GM21619 (cell line): ENCODE data around the gene HCLS1.
"Not testable (repeated sequence)": the region's sequence is repeated elsewhere in the genome, so short reads cannot be mapped to it uniquely, and the experiment has no call there.

Experiments
- ATAC-seq: cut with Tn5 transposase; IDR thresholded peaks from one replicate; pipeline ENCODE4 v1.9.1; 2021; ENCODE audit not compliant: unreplicated experiment

The HCLS1 gene

DNA sequence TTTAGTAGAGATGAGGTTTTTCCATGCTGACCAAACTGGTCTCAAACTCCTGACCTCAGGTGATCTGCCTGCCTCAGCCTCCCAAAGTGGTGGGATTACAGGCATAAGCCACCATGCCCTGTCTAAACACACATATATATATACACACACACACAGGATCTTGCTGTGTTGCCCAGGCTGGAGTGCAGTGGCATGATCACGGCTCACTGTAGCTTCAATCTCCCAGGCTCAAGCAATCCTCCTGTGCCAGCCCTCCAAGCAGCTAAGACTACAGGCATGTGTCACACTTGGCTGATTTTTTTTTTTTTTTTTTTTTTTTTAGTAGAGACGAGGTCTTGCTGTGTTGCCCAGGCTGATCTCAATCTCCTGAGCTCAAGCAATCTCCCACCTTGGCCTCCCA, 60.8 kb downstream of the HCLS1 start:
- not testable (repeated sequence) for ATAC-seq

DNA sequence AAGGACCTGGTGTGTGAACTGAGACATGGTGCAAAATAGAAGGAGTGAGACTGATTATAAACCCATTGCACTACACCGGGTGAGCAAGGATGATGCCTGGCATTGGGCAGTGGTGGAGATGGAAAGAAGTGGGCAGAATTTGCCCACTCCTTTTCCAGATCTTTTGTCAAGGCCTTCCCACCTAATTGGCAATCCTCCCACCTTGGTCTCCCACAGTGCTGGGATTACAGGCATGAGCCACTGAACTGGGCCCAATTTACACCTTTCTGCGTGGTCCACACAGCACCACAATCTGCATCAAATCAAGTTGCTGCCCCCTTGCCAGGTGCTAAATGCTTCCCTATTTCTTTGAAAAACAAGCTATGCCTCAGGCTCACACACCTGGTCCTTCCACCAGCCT, 62.1 kb downstream of the HCLS1 start:
- no peak for ATAC-seq

DNA sequence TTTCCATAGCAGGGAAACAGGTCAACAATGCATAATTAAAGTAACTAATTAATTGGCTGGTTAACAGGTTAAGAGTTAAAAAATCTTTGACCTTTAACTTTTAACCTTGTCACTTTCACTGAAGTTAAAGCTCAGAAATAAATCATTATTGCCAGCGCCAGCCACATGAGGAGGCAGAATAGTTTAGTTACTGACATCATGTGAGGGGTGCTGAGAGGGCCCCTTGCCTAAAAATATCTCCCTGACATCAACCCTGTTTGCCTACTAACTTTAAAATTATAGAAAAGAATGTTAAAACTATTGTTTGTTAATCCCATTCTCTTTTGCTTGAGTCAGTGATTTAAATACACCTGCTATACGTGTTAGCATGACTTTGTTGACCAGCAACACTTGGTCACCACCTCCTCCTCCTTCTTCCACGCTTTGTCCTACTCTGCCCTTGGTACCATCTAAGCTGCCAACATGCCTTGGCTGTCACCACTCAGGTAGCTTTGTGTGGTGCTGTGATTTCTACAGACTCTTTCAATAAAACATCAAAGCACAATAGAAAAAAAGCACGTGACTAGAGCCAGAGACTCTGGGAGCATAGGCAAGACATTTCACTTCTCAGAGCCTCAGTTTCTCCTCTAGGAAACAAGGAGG, 64.8 kb downstream of the HCLS1 start:
- ATAC-seq: no peak

DNA sequence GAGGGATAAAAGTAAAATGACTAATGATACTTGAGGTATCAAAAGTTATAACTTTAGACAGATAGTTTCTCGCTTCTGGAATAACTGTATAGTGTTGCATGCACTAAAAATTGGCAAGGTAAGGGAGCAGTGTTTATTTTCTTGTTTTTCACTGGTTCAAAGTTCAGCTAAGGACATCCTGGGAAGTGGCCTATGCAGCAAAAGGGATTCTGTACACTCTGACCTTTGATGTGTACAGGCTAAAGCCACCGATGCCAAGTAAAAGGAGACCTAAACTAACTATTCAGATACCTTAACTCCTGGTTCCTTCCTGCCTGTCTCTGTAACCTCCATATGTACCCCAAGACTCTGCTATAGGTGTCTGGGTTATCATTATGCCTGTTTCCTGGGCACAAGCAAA, 65.9 kb downstream of the HCLS1 start:
- ATAC-seq: no peak

DNA sequence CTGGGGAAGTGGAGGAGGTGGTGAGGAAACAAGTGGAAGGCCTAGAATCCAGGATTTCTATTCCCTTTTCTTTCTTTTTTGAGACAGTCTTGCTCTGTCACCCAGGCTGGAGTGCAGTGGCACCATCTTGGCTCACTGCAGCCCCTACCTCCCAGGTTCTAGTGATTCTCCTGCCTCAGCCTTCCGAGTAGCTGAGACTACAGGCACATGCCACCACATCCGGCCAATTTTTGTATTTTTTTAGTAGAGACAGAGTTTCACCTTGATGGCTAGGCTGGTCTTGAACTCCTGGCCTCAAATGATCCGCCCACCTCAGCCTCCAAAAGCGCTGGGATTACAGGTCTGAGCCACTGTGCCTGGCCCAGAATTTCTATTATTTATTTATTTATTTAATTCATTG, 66.9 kb downstream of the HCLS1 start:
- ATAC-seq: not testable (repeated sequence)

DNA sequence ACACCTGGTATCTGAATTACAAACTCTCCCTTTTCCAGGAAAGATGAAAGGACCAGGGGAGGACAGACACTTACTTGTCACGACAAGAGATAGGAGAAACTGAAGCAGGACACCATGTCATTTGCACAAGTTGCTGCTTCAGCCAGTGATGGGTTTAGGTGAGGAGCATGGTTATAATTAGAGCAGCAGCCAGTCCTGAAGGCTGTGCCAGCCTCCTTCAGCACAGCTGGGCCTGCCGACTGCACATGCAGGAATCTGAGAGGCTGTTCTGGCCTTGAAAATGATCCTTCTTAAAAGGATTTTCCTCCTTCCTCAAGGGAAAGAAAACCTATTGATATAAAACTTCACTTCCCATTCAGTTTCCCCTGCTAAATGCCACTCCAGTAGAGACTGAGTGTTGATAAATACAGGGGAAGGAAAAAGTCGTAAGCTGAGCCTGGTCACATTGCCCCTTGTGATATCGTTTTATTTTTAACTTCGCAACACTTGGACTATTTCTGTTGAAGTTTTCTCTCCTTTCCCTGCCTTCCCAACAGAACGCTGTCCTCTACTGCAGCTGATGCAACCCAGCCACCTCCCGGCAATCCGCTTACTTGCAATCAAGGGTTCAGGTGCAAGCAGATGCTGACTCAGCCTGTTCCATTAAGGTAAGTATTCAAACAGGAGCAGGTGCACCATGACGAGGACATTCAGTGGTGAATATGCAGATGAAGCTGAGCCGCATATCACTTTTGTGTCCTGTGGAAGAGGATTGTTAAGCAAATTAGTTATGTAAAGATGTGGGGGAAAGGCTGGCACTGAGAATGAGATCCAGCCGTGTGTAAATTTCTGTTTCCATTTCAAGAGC, 67.6 kb downstream of the HCLS1 start, which contains the start of gene FBXO40:
TSS of gene FBXO40 (plus strand) at position 524 of the 847 bp plus-strand sequence. CDS start 27,197 bp downstream, outside the sequence.
- peak; percentile 79 for ATAC-seq

DNA sequence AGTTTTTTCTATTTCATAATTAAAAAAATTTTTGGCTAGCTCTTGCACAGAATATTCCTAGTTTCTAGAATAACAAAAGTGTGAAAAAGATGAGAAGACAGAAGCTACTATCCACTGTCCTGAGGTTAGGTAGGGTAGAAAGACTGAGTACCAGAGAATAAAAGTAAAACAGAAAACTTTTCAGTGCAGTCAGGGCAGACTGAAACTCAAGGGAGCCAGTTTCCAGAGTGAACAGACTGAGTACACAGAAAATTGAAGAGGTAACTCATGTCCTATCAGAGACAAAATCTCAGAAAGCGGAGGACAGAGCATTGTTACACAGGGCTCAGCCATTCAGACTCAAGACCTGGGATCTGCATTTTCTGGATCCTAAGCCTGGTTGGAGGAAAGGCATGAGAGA, 76.3 kb downstream of the HCLS1 start:
- no peak for ATAC-seq

DNA sequence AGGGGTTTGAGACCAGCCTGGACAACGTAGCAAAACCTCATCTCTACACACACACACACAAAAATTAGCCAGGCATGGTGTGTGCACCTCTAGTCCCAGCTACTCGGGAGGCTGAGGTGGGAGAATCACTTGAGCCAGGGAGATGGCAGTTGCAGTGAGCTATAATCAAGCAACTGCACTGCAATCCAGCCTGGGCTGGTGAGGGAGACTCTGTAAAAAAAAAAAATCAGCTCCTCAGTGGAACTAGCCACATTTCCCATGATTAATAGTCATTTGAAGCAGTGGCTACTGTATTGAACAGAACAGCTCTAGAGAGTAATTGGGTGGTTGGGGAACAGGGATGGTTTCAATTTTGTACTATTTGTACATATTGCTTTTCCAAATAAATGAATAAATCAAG, 79.0 kb downstream of the HCLS1 start:
- ATAC-seq: no peak
